DOHH2 (cell line): ENCODE results near the gene STPG3.
"Not testable (repeated sequence)": the region's sequence is repeated elsewhere in the genome, so short reads cannot be mapped to it uniquely, and the experiment has no call there.

Experiments
- H3F3A ChIP-seq: fragments of 200-600 bp; sonication (generic), shearing (Covaris generic); 2 replicates; pipeline ENCODE4 v1.6.0; 2016; ENCODE audit warnings: antibody characterized with exemption, mild to moderate bottlenecking; ENCODE audit not compliant: control insufficient read depth, insufficient read depth
- H3K27ac ChIP-seq: fragments of 200-600 bp; sonication (generic); 2 replicates; pipeline ENCODE4 v1.5.1; 2014; ENCODE audit warnings: low read depth, mild to moderate bottlenecking, low read length, moderate library complexity
- H3K27me3 ChIP-seq: fragments of 200-600 bp; sonication (generic); 2 replicates; pipeline ENCODE4 v1.6.1; 2014; ENCODE audit warnings: mild to moderate bottlenecking, low read length, mixed read lengths; ENCODE audit not compliant: control insufficient read depth
- H3K36me3 ChIP-seq: fragments of 200-600 bp; sonication (generic); 2 replicates; pipeline ENCODE4 v1.6.1; 2014; ENCODE audit warnings: mild to moderate bottlenecking, low read length, moderate library complexity, mixed read lengths; ENCODE audit not compliant: control insufficient read depth
- H3K4me1 ChIP-seq: fragments of 200-600 bp; sonication (generic); 2 replicates; pipeline ENCODE4 v1.6.1; 2014; ENCODE audit warnings: mild to moderate bottlenecking, low read length, mixed read lengths; ENCODE audit not compliant: control insufficient read depth
- H3K4me2 ChIP-seq: fragments of 200-600 bp; sonication (generic); 2 replicates; pipeline ENCODE4 v1.6.0; 2014; ENCODE audit warnings: mild to moderate bottlenecking, low read length, moderate library complexity
- H3K4me3 ChIP-seq: fragments of 200-600 bp; sonication (generic); 2 replicates; pipeline ENCODE4 v1.5.1; 2014; ENCODE audit warnings: mild to moderate bottlenecking, low read length, mixed read lengths
- H3K79me2 ChIP-seq: fragments of 200-600 bp; sonication (generic); 2 replicates; pipeline ENCODE4 v1.6.1; 2014; ENCODE audit warnings: mild to moderate bottlenecking, low read length, mixed read lengths; ENCODE audit not compliant: control insufficient read depth
- H3K9me2 ChIP-seq: fragments of 200-600 bp; sonication (generic); replicated peaks from 2 replicates; pipeline ENCODE4 v1.6.1; 2014; ENCODE audit warnings: mild to moderate bottlenecking, low read length, mixed read lengths; ENCODE audit not compliant: control insufficient read depth
- H3K9me3 ChIP-seq: fragments of 200-600 bp; sonication (generic); 2 replicates; pipeline ENCODE4 v1.6.1; 2014; ENCODE audit warnings: antibody characterized with exemption, low read length, mixed read lengths; ENCODE audit not compliant: control insufficient read depth, insufficient read depth
- H4K20me1 ChIP-seq: fragments of 200-600 bp; sonication (generic); 2 replicates; pipeline ENCODE4 v1.6.0; 2014; ENCODE audit warnings: low read depth, mild to moderate bottlenecking, antibody characterized with exemption, low read length, moderate library complexity; ENCODE audit not compliant: control insufficient read depth, insufficient read depth
- EZH2phosphoT487 ChIP-seq: fragments of 200-600 bp; sonication (generic); IDR thresholded peaks from 2 replicates; pipeline ENCODE4 v1.6.1; 2017; ENCODE audit warnings: borderline replicate concordance, mild to moderate bottlenecking, antibody characterized with exemption, low read length, moderate library complexity, mixed read lengths
- TF ChIP-seq, protein P1 (sequence below): fragments of 200-600 bp; sonication (generic); IDR thresholded peaks from one replicate; pipeline ENCODE4 v1.5.1; 2014; ENCODE audit warnings: antibody characterized with exemption, mild to moderate bottlenecking, low read depth, low read length; ENCODE audit not compliant: poor library complexity, severe bottlenecking

STPG3 gene

DNA sequence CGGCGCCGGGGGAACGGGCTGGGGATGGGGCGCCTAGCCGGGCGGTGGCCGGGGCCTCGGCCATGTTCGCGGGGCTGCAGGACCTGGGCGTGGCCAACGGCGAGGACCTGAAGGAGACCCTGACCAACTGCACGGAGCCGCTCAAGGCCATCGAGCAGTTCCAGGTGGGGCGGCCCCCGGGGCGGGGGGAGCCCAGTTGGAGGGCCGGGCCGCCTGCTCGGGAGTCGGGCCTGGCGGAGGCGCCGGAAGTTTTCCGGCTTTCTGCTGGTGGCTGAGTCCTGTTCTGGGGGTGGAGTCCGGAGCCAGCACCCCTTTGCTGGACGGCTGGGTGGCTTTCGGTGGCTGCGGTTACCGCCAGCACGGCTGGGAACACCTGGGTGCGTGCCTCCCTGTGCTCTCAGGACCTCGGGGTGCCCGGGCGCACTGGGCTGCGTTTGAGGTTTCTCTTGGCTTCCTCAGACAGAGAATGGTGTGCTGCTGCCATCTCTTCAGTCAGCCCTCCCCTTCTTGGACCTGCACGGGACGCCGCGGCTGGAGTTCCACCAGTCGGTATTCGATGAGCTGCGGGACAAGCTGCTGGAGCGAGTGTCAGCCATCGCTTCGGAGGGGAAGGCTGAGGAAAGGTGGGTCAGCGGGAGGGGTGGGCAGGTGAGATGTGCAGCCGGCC lies 4.5 kb downstream of the STPG3 start:
- H4K20me1 ChIP-seq: no peaks in the 10 kb centered on the region
- H3K79me2 ChIP-seq: peaks cover 30% of the 10 kb centered on the region
- no peaks in the 10 kb centered on the region for H3F3A ChIP-seq
- H3K9me2 ChIP-seq: no peaks in the 10 kb centered on the region
- TF ChIP-seq, protein P1, sequence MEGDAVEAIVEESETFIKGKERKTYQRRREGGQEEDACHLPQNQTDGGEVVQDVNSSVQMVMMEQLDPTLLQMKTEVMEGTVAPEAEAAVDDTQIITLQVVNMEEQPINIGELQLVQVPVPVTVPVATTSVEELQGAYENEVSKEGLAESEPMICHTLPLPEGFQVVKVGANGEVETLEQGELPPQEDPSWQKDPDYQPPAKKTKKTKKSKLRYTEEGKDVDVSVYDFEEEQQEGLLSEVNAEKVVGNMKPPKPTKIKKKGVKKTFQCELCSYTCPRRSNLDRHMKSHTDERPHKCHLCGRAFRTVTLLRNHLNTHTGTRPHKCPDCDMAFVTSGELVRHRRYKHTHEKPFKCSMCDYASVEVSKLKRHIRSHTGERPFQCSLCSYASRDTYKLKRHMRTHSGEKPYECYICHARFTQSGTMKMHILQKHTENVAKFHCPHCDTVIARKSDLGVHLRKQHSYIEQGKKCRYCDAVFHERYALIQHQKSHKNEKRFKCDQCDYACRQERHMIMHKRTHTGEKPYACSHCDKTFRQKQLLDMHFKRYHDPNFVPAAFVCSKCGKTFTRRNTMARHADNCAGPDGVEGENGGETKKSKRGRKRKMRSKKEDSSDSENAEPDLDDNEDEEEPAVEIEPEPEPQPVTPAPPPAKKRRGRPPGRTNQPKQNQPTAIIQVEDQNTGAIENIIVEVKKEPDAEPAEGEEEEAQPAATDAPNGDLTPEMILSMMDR: no peak
- no peak for TF ChIP-seq EZH2phosphoT487
- H3K36me3 ChIP-seq: peaks cover 36% of the 10 kb centered on the region
- H3K4me1 ChIP-seq: peaks cover 48% of the 10 kb centered on the region
- H3K27me3 ChIP-seq: no peaks in the 10 kb centered on the region
- peak overlapping the region; percentile 93 for H3K4me2 ChIP-seq
- peak overlapping the region; percentile 86 for H3K4me3 ChIP-seq
- H3K9me3 ChIP-seq: no peaks in the 10 kb centered on the region
- H3K27ac ChIP-seq: peak overlapping the region; percentile 63

DNA sequence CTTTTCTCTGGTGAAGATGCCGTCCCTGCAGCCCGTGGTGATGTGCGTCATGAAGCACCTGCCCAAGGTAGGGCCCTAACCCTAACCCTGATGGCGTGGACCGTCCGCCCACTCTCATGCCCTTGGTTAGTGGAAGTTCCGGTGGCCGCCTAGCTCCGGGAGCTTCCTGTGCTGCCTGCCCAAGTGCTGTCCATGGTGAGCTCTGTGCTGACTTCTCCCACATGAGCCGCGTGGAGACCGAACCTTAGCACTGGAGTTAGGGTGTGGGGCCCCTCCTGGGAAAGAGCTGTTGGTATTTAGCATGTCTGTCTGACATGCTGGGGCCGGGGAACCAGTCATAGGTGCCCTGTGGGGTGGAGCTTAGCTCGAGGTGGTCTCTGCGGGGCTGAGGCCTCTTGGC lies 5.3 kb downstream of the STPG3 start:
- TF ChIP-seq, protein P1: no peak
- no peak for TF ChIP-seq EZH2phosphoT487
- Histone ChIP-seq H3K27me3 (no peaks in the 10 kb centered on the region), H3K4me3 (peak overlapping the region; percentile 86), H3K9me2 (no peaks in the 10 kb centered on the region), H3K27ac (no peak overlapping the region), H3F3A (no peaks in the 10 kb centered on the region), H3K4me1 (peaks cover 48% of the 10 kb centered on the region), H3K79me2 (peaks cover 30% of the 10 kb centered on the region), H3K9me3 (no peaks in the 10 kb centered on the region), H3K4me2 (peak overlapping the region; percentile 93), H3K36me3 (peaks cover 36% of the 10 kb centered on the region), H4K20me1 (no peaks in the 10 kb centered on the region)

DNA sequence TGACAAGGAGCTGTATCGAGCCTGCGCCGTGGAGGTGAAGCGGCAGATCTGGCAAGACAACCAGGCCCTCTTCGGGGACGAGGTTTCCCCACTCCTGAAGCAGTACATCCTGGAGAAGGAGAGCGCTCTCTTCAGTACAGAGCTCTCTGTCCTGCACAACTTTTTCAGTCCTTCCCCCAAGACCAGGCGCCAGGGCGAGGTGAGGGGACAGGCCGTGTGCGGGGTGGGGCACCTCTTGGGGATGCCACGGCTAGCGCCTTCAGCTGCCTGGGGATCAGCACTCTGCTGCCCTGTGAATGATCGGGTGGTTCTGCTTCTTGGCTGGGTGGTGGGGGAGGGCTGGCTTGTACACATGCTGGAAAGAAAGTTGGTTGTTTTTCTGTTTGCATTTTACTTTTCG lies 5.8 kb downstream of the STPG3 start:
- Histone ChIP-seq H3K9me3 (no peaks in the 10 kb centered on the region), H3K9me2 (no peaks in the 10 kb centered on the region), H3K36me3 (peaks cover 36% of the 10 kb centered on the region), H3K27me3 (no peaks in the 10 kb centered on the region), H3K4me1 (peaks cover 48% of the 10 kb centered on the region), H4K20me1 (no peaks in the 10 kb centered on the region), H3K27ac (no peak overlapping the region), H3K79me2 (peaks cover 30% of the 10 kb centered on the region), H3K4me2 (peak overlapping the region; percentile 93), H3F3A (no peaks in the 10 kb centered on the region), H3K4me3 (peak overlapping the region; percentile 86)
- TF ChIP-seq, protein P1: no peak
- no peak for TF ChIP-seq EZH2phosphoT487

DNA sequence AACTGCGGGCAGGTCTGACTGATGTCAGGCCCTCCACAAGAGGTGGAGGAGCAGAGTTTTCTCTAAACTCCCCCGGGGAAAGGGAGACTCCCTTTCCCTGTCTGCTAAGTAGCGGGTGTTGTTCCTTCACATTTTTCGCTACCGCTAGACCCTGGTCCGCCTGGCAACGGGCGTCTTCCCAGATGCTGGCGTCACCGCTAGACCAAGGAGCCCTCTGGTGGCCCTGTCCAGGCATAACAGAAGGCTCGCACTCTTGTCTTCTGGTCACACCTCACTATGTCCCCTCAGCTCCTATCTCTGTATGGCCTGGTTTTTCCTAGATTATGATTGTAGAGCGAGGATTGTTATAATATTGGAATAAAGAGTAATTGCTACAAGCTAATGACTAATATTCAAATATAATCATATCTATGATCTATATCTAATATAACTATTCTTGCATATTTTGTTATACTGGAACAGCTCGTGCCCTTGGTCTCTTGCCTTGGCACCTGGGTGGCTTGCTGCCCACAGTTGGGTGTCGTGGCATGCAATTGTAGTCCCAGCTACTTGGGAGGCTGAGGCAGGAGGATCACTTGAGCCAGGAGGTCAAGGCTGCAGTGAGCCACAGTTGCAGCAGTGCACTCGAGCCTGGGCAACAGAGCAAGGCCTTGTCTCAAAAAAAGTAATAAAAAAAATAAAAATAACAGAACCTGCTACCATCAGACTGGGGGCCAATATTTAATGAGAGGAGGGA lies 11.3 kb downstream of the STPG3 start:
- not testable (repeated sequence) for H4K20me1 ChIP-seq, H3F3A ChIP-seq, H3K9me2 ChIP-seq, H3K4me3 ChIP-seq, H3K9me3 ChIP-seq, H3K27ac ChIP-seq, H3K4me2 ChIP-seq, H3K27me3 ChIP-seq
- Histone ChIP-seq H3K79me2 (peaks cover 32% of the 10 kb centered on the region), H3K36me3 (peaks cover 55% of the 10 kb centered on the region), H3K4me1 (peaks cover 20% of the 10 kb centered on the region)
